ENCODE results near the gene ZNF695.
A peak's percentile ranks its signal among the peaks of the same experiment; 100 is the strongest.
"Not testable (repeated sequence)": the region's sequence is repeated elsewhere in the genome, so short reads cannot be mapped to it uniquely, and the experiment has no call there.

ZNF695 gene

GRCh38 chr1:247007511-247008405, at the start of gene ZNF695:
Gene ZNF695 (minus strand): TSS chr1:247008057. CDS start chr1:247007908, 149 bp downstream.
- no peak for TF ChIP-seq CTCF (conservative IDR thresholded peaks at IDR 0.05)
- peak within 1 kb of the TSS; percentile 71 for H3K27ac ChIP-seq

GRCh38 chr1:247056071-247056470, 48.2 kb upstream of the ZNF695 start:
- no peak for TF ChIP-seq CTCF (conservative IDR thresholded peaks at IDR 0.05)
- H3K27ac ChIP-seq = no peak overlapping the region

- no peak for TF ChIP-seq CTCF (conservative IDR thresholded peaks at IDR 0.05)
- H3K27ac ChIP-seq = no peak overlapping the region
Measured at GRCh38 chr1:247054992-247055415, 47.1 kb upstream of the ZNF695 start.

- H3K27ac ChIP-seq = no peak overlapping the region
- TF ChIP-seq CTCF (conservative IDR thresholded peaks at IDR 0.05) = no peak
Measured at GRCh38 chr1:247047702-247048101, 39.8 kb upstream of the ZNF695 start.

GRCh38 chr1:247047260-247047659, 39.4 kb upstream of the ZNF695 start:
- no peak overlapping the region for H3K27ac ChIP-seq
- TF ChIP-seq CTCF (conservative IDR thresholded peaks at IDR 0.05) = no peak

GRCh38 chr1:247043406-247043805, 35.5 kb upstream of the ZNF695 start:
- no peak overlapping the region for H3K27ac ChIP-seq
- TF ChIP-seq CTCF (conservative IDR thresholded peaks at IDR 0.05) = peak; percentile 41

- TF ChIP-seq CTCF (conservative IDR thresholded peaks at IDR 0.05) = no peak
- no peak overlapping the region for H3K27ac ChIP-seq
Measured at GRCh38 chr1:247037511-247038320, 29.9 kb upstream of the ZNF695 start.

GRCh38 chr1:247032306-247032705, 24.4 kb upstream of the ZNF695 start:
- H3K27ac ChIP-seq = not testable (repeated sequence)

GRCh38 chr1:247024658-247025057, 16.8 kb upstream of the ZNF695 start:
- H3K27ac ChIP-seq = not testable (repeated sequence)
